Stimulated activated CD8-positive, alpha-beta memory T cell treated with anti-CD3 and anti-CD28 coated beads, Interleukin-4, amount 100 ng/mL, for 4 hours (primary cell): ENCODE results near the gene OR3A2.
"Not testable (repeated sequence)": the region's sequence is repeated elsewhere in the genome, so short reads cannot be mapped to it uniquely, and the experiment has no call there.

Experiments used
- DNase-seq, 2 donors: peaks; one replicate each; pipeline ENCODE4 v3.0.0-alpha.2; 2020; ENCODE audit warnings: low read depth in 2 of 2, low spot score in 1 of 2

OR3A2 gene

DNA sequence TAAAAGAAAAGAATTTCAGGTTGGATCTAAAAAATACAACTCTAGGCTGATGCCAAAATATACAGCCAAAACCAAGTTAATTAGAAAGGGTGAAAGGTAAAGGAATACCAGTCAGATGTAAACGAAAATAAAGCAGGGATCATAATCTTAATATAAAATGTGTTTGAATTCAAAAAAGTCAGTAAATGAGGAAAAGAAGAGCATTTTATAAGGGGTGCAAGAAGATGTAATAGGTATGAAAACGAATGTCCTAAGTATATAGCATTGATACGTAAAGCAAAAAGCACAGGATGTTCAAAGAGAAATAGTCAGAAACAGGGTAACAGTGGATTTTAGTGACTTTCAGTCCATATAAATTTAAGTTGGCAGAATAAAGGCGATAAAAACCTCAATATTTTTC is 90.5 kb downstream of the OR3A2 start:
- no peak for DNase-seq

DNA sequence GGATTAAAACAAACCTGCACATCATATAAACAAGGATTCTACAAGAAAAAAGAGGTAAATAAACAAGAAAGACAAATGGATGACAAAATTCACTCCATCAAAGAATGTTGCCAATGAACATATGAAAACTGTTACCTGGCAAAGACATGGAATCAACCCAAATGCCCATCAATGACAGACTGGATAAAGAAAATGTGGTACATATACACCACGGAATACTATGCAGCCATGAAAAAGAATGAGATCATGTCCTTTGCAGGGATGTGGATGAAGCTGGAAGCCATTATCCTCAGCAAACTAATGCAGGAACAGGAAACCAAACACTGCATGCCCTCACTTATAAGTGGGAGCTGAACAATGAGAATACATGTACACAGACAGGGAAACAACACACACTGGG is 92.6 kb downstream of the OR3A2 start:
- not testable (repeated sequence) for DNase-seq

DNA sequence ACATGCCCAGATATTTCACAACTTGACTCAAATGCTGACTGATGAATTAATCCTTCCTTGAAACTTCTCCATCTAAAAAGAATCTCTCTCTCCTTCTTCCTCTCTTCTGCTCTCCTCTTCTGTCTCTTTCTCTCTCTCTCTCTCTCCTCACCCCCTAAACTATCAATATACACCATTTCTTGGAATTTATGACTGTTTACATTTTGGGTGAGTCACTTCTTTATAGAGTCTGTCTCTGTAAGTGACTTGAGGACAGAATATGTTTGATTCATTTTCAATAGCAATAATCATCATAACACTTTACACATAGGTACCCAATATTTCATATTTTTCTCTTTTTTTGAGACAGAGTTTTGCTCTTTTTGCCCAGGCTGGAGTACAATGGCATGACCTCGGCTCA is 103.2 kb downstream of the OR3A2 start:
- no peak for DNase-seq

DNA sequence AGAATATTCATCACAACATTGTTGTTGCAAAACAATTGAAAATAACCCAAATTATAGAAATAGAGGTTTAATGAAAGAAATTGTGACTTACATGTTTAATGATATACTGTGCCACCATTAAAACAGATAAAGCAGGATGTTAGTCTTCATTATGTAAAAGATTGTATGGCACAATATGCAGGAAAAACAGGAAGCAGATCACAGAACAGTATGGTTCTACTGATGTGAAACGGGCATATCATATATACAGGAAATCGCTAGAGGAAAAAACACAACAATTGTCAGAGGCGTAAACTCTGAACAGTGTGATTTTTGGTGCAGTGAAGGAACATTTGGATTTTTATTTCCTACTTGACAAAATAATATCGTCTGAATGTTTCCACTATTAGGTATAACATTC is 110.0 kb downstream of the OR3A2 start:
- no peak for DNase-seq

DNA sequence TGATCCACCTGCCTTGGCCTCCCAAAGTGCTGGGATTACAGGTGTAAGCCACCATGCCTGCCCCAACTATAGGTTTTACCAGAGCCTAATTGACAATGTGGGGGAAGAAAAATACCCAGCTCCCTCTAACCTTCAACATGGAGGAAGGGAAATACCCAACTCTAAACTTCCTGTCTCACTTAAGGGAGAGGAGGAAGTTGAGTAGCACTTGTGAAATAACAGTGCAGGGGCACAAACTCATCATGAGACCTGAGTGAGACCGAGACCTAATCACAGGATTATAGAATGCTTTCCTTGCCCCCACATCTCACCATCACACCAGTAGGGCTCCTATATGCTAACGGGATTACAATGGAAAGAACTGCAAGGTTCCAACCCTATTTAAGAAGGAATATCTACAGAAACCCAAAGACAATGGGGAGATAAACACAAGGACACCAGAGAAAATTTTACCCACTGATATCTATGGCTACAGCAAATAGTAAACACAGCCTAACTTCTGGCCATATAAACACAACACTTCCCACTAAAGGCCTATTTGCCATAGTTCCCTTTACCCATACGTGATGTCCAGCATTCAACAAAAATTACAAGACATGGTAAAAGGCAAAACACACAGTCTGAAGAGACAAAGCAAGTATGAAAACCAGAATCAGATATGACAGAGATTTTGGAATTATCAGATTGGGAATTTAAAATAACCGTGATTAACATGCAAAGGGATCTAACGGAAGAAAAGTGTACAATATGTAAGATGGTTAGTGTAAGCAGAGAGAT is 114.8 kb downstream of the OR3A2 start:
- DNase-seq, result no peak

DNA sequence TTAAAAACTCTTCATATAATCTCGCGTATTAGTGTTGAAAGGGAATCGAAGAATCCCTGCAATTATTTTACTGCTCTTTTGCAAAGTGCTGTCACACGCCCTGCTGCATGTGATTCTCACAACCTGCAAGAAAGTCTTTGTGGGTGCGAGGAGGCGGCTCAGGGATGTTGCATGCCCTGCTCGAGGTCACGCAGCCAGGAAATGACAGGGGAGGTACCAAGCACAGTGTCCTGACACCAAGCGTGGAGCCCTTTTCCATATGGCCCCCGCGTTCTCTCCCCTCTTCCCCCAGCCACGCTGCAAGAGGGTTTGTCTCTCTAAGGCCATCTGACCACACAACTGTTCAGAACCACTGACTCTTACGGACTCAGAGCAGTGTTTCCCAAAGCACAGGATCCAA is 125.5 kb downstream of the OR3A2 start:
- no peak for DNase-seq

DNA sequence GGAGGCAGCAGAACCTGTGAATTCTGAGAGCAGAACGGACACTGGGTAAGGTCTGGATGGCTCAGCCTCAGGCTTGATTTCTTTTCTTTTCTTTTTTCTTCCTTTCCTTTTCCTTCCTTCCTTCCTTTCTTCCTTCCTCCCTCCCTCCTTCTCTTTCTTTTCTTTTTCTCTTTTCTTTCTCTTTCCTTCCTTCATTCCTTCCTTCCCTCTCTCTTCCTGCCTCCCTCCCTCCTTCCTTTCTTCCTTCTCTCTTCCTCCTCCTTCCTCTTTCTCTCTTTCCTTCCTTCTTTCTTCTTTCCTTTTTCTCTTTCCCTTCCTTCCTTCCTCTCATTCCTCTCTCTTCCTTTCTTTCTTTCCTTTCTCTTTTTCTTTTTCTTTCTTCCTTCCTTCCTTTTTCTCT is 125.9 kb downstream of the OR3A2 start:
- no peak for DNase-seq

DNA sequence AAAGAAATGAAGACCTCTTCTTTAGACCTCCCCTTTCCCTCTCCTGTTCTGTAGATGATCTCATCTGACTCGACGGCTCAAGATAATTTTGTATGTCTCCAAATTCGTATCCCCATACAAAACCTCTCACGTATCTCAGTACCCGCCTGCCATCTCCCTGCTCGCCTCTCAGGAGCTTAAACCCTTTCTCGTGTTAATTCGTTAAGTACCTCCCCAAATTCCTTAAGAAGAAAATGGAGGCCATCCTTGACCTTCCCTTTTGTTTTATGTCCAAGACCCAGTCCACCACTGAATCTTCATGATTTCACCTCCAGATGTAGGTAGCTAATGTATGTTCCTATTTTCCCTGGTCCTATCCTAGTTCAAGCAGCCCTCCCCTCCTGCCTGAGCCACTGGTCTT is 129.5 kb downstream of the OR3A2 start:
- no peak for DNase-seq

DNA sequence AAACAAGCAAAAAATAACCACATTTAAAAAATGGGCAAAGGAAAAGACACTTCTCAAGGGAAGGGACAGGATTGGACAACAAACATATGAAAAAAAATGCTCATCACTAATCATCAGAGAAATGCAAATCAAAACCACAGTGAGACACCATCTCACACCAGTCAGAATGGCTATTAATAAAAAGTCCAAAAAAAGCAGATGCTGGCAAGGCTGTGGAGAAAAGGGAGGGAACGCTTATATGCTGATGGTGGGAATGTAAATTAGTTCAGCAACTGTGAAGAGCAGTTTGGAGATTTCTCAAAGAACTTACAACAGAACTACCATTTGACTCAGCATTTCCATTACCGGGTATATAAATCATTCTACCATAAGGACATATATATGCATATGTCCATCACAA is 137.1 kb downstream of the OR3A2 start:
- not testable (repeated sequence) for DNase-seq

DNA sequence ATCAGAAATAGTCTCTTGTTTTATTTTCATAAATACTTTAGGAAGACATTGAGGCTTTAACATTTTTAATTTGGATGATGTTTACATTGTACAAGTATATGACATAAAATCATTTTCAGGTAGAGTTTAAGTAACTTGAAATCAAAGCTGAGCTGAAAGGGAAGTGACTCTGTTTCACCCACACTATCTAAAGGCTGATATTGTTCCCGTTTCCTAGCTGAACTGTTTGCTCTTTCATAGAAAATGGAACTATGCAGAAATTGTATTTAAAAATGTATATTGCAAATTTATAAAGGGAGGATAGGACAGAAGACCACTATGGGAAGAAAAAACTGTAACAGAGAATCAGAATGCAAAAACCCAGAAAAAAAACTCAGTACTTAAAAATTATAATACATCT is 141.3 kb downstream of the OR3A2 start:
- not testable (repeated sequence) for DNase-seq

DNA sequence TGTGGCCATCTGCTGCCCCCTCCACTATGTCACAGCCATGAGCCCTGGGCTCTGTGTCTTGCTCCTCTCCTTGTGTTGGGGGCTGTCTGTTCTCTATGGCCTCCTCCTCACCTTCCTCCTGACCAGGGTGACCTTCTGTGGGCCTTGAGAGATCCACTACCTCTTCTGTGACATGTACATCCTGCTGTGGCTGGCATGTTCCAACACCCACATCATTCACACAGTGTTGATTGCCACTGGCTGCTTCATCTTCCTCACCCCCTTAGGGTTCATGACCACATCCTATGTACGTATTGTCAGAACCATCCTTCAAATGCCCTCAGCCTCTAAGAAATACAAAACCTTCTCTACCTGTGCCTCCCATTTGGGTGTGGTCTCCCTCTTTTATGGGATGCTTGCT is 145.1 kb downstream of the OR3A2 start:
- DNase-seq, result not testable (repeated sequence)

DNA sequence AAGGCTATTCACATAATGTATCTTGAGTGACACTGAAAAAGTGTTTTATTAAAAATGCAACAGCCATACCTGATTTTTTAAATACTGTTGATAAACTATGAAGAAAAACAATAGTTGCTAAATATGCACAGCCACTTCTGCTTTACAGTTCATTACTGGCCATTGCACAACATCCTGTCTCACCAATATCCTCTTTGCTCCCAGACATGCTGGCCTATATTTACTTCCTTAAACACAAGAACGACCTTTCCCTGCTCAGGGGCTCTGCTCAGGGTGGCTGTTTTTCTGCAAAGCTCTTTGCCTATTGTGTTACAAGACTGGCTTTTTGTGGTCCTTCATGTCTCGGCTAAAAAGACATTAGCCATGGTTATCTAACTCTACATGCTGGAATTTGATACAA is 147.4 kb downstream of the OR3A2 start:
- DNase-seq, result not testable (repeated sequence)

DNA sequence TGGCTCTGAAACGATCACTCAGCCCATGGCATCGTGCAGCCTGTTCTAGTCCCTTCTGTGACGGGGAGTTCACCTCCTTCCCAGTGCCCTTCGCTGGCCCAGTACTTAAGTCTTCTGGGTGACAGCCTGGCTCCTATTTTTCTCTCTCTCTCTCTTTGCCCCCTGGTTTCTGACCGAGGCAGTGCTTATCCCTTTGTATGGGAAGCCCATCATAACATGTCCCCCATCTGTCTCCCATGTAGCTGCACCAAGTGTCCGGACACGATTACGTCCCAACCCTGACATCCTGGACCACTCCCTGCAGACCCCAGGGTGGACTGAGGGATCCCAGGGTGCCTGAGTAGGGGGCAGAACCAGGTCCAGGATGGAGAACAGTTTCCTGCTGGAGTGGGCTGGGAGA is 153.8 kb downstream of the OR3A2 start:
- not testable (repeated sequence) for DNase-seq
